NT2/D1 (cell line): ENCODE results near the gene RHOBTB1.

Experiments
- SUZ12 ChIP-seq: IDR thresholded peaks from 2 replicates; pipeline ENCODE4 v1.6.1; 2011; ENCODE audit not compliant: insufficient read length, insufficient read depth; ENCODE audit errors: extremely low read depth
- YY1 ChIP-seq: IDR thresholded peaks from 2 replicates; pipeline ENCODE4 v1.6.1; 2011; ENCODE audit not compliant: insufficient read length, insufficient read depth

- TF ChIP-seq YY1: no peak
- no peak for TF ChIP-seq SUZ12
Measured at GRCh38 chr10:60921633-60922032, 22.4 kb downstream of the RHOBTB1 start.
